VCaP (cell line): ENCODE results near the gene FIZ1.

ENCODE experiments used
- H3K27ac ChIP-seq: fragments of 450-650 bp; 2 replicates; pipeline ENCODE4 v1.5.1; 2017
- TF ChIP-seq, protein P1 (sequence below): fragments of 450-650 bp; conservative IDR thresholded peaks from 2 replicates; pipeline ENCODE4 v1.5.1; 2017; ENCODE audit warnings: mild to moderate bottlenecking, moderate library complexity

FIZ1 gene

DNA sequence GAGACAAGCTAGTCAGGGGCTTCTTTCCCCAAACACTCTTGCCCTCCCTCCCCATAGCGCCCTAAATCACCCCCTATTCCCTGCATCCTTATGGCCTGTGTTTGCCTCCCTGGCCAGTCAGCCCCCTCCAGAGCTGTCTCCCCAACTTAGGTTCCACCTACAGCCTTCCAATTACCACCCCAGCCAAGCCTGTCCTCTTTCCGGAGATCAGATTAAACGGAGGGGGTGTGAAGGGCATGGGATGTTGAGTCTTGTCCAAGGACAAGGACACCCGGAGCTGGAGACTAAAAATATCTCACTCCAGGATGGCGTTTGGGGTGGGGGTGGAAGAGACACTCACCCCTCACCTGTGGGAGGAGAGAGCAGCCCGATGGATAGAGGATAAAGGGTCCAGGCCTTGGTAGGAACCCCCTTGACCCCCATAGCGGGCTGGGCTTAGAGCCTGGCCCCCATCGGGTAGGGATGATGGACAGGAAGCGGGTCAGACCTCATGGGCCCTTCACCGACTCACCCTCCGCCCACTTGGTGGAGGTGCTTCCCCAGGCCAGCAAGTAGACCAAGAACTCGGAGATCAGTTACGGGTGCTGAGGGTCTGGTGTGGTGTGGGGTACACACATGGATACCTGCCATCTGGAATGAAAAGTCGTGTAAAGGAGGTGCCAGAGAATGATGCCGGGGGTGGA is 12.1 kb upstream of the FIZ1 start:
- H3K27ac ChIP-seq = no peak overlapping the region
- TF ChIP-seq, protein P1, sequence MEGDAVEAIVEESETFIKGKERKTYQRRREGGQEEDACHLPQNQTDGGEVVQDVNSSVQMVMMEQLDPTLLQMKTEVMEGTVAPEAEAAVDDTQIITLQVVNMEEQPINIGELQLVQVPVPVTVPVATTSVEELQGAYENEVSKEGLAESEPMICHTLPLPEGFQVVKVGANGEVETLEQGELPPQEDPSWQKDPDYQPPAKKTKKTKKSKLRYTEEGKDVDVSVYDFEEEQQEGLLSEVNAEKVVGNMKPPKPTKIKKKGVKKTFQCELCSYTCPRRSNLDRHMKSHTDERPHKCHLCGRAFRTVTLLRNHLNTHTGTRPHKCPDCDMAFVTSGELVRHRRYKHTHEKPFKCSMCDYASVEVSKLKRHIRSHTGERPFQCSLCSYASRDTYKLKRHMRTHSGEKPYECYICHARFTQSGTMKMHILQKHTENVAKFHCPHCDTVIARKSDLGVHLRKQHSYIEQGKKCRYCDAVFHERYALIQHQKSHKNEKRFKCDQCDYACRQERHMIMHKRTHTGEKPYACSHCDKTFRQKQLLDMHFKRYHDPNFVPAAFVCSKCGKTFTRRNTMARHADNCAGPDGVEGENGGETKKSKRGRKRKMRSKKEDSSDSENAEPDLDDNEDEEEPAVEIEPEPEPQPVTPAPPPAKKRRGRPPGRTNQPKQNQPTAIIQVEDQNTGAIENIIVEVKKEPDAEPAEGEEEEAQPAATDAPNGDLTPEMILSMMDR = no peak

DNA sequence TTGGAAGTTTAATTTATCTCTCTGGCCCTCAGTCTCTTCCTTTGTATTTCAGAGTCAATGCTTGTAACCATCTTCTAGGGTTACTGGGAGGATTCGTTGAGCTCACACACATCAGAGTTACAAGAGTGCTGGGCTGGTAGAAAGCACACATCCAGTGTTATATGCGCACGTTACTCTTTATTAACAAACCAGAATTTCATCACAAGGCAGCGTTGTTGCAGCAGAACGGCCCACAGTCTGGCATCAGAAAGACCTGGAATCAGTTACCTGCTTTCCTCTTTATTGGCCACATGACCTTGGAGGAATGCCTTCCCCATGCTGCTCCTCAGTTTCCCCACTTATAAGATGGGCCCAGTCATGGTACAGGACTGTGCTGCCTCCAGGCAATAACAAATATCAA is 10.0 kb upstream of the FIZ1 start:
- no peak overlapping the region for H3K27ac ChIP-seq

DNA sequence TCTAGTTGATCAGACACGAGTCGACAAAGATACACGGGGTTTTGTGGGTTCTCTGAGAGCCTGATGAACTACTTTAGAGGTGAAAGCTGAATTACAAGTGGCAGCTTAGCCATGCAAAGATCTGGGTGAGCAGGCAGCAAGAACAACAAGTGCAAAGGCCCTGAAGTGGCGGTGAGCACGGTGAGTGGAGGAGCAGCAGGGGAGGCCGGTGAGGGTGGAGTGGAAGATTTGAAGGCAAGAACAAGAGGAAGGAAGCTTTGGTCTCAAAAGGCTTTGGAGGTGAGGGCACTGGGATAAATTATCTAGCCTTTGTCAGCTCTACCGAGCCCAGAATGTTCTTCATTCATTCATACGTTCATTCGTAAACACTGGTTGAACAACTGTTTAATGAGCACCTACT is 7.5 kb upstream of the FIZ1 start:
- TF ChIP-seq, protein P1 = no peak
- H3K27ac ChIP-seq = peak overlapping the region; percentile 95

More for the DNA sequence above, 10.0 kb upstream of the FIZ1 start:
- TF ChIP-seq, protein P1 = no peak

DNA sequence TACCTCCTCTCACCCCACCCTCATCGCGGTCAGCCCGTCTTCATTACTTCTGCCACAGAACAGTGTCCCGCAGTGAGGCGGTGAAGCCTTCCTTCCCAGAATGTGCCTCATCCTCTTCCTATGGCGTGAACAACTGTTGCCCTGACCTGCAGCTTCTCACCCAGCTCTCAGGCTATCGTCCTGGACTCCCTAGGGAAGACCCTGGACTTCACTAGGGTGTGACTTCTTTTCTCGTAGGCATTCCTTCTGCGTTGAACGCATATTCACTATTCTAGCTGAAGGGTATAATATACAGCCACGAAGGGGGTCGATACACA is 7.1 kb upstream of the FIZ1 start:
- TF ChIP-seq, protein P1 = peak; percentile 51
- peak overlapping the region; percentile 95 for H3K27ac ChIP-seq

DNA sequence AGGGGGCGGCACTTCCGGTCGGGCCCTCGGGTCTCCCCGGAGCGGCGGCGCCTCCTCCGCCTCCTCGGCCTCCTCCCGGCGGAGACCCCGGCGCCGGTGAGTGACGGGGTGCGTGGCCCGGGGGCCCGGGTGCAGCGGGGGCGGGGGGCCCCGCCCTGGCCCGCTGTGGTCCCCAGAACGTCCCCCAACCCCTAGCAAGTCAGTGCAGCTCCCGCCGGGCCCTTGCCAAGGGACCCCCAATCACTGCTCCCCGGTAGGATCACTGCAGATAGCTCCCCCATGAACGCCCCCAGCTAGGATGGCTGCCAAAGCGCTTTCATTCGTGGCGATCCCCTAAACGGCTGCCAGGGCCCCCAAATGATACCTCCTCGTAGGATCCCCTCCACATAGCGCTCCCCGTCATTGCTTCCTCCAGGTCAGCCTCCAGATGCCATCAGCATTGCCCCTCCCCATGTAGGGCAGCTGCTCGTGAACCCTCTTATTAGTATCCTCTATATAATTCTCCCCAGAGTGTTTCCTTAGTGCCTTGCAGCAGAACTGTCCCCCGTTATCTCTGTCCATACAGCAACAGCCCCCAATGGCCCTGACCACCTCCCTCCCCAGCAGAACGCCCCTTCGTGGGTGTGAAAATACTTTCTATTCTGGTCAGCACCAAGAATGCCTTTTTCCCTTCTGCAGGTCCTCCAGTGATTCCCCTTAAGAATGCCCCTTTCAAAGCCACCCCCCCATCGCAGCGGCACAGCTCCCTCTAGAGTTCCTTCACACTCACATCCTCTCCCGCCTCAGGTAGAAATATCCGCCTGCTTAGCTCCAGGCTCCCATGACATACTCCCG is 6.5 kb upstream of the FIZ1 start, which contains the start of gene ZNF865:
ZNF865 (plus strand) TSS at position 11 of the 834 bp plus-strand sequence. CDS start 7,972 bp downstream, outside the sequence.
- TF ChIP-seq, protein P1 = peak; percentile 92
- H3K27ac ChIP-seq = peak within 1 kb of the TSS; percentile 95

DNA sequence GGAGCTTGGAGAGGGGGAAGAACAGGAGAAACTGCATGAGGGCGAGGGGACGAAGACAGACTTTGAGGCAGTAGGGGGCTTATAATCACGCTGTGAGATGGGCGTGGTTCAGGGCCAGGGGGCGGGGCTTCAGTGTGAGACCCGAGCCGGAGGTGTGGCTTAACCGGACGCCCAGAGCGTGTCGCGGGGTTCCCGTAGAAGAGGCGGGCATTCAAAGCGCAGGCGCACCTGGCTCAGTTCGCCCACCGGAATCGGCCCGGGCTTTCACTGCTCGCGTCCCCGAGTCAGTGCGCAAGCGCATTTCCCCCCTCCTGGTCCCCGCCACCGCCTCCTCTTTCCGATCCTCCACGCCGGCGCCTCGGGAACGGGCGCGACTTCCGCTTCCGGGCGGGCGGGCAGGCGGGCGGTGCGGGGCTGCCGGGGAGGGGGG is 5.9 kb upstream of the FIZ1 start:
- TF ChIP-seq, protein P1 = no peak
- peak overlapping the region; percentile 95 for H3K27ac ChIP-seq

DNA sequence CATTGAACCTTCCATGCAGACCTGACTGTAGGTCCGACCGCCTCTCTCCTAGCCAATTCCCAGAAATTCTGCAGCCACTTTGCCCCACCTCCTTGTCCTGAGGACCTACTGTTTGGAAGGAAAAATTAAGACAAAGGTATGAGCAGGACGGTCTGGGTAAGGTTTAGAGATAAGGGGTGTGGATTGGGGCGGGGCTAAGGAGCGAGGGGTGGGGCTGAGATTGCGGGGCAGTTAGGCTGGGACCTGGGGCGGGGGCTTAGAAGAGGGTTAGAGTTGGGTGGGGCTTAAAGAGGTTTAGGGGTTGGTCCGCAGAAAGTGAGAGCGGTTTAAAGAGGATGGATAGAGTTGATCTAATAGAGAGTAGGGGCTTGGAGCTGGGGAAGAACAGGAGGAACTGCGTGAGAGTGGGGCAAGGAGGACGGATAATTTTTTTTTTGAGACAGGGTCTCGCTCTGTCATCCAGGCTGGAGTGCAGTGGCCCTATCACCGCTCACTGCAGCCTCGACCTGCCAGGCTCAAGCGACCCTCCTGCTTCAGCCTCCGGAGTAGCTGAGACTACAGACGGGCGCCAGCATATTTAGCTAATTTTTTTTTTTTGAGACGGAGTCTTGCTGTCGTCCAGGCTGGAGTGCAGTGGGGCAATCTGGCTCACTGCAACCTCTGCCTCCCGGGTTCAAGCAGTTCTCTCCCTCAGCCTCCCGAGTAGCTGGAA is 4.4 kb upstream of the FIZ1 start:
- H3K27ac ChIP-seq = peak overlapping the region; percentile 95
- TF ChIP-seq, protein P1 = no peak
